COLO668 (cell line): ENCODE data around the gene NUDT1.

Experiments used
- DNase-seq: peaks from one replicate; lab custom pipeline; 2025; ENCODE audit not compliant: unreplicated experiment; lab: John Stamatoyannopoulos, UW

NUDT1 gene

DNA sequence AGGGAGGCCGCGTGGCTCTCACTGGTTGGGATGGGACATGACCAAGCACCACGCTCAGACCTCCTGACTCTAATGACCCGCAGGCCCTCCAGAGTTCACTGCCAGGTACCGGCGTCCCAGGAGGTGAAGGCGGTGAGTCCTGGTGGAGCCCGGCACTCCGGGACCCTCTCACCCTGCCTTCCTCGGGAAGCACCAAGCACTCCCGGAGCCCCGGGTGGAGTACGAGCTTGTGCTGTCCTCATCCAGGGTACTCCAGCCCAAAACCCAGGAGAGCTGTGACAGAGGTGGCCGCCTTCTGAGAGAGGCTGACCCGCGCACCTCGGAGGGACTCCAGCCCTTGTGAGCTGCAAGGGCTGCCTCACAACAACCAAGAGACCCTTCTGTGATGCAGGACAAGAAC is 18.7 kb upstream of the NUDT1 start:
- no peak for DNase-seq

DNA sequence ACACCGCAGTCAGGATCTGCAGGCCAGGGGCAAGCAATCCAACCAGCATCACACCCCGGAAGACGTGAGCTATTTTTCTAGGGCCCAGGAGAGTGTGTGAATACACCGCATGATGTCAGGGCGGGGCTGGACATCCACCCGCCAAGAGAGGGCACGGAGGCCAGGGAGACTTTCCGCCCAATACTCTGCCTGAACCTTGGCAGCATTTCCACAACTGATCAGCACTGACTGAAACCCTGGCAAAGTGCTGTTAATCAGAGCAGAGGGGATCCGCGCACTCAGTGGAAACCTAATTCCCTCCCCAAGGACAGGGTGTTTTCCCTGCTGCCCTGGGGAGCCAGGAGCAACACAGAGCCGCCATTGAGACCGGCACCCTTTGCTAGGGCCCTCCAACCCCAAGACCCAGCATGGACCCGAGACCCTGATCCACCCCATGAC is 17.5 kb upstream of the NUDT1 start:
- no peak for DNase-seq

DNA sequence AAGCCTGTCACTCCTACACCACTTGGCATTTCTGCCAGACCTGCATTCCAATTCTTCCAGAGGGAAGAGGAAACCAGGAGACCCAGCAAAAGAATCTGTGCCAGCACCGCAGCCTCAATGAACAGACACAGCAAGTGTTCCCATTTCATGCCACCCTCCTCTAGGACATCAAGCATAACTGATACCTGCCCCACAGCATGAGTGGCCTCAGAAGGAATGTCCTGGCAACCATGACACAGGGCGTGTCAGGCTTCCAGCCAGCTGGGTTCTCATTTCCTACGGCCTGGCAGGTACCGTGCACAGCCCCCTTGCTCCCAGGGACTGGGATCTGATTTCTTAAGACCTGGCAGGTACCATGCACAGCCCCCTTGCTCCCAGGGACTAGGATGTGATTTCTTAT is 17.1 kb upstream of the NUDT1 start:
- no peak for DNase-seq

DNA sequence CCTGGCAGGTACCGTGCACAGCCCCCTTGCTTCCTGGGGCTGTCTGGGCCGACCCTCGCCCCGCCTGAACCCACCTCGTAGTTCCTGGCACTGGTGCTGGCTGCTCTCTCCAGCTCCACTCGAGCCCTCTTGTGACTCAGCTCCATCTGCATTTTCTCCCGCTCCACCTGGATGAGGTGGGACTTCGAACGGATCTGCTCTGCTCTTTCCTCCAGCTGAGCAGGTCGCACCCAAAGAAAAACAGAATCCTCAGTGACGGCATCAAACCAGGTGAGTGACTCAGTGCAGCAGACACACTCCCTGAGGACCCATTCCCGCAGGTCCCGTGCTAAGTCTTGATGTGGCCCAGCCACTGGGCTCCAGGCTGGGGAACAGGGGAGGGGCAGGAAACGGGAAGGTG is 16.7 kb upstream of the NUDT1 start:
- DNase-seq: no peak

DNA sequence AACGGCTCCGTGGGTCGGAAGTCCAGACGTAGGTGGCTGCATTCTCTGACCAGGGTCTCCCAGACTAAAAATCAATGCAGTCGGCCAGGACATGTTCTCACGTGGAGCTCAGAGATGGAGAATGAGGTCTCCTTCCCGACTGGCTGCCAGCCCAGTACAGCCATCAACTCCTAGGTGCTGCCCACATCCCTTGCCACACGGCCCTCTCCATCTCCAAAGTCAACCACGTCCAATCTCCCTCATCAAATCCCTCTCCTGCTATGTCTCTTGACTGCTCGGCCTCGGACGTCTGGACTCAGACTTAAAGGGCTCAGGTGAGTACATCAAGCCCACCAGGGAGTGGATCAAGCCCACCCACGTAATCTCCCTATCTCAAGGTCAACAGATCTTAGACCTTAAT is 16.2 kb upstream of the NUDT1 start:
- DNase-seq: no peak

DNA sequence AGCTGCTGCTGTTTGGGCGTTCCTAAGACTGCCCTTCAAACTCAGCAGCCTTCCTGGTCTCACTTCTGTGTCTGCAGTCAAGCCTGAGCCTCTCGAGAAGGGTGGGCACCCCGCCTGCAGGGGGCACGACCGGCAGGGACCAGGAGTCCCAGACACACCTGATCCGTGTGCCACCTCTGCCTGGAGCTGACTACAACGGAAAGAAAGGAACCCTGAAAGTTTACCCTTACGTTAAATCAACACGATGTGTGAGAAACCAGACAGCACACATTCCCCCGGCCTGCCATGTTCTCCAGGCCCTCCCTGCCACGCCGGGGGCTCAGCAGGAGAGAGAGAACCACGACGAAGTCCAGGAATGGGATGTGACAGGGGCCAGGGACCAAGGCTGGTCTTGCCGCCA is 14.3 kb upstream of the NUDT1 start:
- no peak for DNase-seq

DNA sequence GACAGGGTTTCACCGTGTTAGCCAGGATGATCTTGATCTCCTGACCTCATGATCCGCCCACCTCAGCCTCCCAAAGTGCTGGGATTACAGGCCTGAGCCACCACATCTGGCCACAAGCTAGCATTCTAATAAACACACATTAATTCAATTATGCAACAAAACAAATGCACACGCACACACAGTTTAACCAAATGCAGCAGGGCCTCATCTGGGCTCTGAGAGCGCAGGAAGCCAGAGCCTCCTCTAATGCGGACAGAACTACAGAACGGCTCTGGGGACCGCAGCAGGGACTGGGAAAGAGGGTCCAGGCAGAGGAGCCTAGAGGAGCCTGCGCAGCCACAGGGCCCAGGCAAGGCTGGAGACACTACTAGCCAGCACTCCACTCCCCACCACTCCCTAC is 13.1 kb upstream of the NUDT1 start:
- DNase-seq: no peak

DNA sequence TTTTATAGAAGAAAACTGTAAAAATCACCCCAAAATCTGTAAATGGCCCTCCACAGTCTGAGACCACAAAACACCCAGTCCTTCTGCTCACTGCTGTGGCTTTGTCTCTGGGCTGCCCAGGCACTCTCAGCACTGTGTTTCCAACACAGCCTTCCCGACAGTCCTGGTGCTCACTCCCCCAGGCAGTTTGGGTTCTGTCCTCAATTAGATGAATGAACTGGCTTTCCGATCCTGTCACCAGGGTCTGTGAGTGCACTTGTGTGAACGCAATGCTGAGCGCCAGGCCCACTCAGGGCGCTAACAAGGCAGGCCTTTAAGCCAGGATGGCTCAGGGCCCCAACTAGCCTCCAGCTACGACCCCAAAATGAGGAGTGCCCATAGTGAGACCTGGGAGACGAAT is 12.6 kb upstream of the NUDT1 start:
- DNase-seq: no peak

DNA sequence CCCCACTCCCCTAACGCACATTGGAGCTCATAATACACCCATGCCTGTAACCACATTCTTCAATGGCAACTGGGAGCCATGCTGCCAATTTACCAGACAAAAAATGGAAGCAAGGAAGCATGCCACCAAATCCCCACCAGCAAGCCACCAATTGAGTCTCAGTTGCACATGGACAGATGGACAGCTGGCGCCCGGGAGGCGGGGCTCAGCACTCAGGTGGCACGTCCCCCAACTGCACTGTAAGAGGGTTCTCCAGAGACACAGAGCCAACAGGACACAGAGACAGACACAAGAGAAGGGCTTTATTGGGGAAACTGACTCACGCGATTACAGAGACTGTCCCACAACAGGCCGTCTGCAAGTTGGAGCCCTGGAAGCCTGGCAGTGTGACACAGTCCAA is 11.8 kb upstream of the NUDT1 start:
- no peak for DNase-seq

DNA sequence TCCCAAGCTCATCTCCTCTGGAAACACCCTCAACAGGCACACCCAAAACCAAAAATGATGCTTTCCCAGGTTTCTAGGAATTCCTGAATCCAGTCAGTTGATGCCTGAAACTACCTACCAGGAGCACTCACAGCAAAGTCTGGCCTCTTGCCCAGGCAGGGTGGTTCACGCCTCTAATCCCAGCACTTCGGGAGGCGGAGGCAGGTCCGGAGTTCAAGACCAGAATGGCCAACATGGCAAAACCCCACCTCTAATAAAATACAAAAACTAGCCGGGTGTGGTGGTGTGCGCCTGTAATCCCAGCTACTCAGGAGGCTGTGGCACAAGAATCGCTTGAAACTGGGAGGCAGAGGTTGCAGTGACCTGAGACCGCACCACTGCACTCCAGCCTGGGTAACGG is 11.1 kb upstream of the NUDT1 start:
- DNase-seq: no peak

DNA sequence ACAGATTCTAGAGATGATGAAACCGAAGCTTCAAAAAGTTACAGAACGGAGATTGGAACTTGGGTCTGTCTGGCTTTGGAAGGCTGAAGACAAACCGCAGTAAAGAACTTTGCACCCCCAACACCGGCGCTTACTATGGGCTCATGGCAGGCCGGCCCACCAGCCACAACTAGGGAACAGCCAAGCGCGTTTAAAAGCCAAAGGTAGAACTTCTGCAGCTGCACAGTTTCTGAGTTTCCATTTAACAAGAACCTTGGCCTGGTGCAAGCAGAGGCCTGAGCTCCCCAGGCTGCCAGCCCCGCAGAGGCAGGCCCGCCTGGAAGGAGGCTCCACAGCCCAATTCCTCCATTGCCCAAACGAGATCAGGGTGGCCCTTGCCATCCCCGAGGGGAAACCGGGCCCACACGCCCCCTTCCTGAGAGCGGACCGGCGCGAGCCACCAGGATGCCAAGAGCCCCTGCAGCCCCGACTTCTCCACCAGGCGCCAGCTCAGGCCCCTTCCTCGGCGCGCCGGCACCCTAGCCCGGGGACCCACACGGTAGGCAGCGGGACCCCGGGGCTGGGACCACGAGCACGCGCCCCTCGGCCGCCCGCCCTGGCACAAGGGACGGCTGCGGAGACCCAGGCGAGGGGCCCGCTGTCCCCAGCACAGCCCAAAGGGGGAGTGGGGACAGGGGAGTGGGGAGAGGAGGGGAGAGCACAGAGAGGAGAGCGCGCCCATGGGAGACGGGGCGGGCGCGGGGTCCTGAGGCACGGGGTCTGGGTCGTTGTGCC is 9.8 kb upstream of the NUDT1 start:
- DNase-seq: peak; percentile 53

DNA sequence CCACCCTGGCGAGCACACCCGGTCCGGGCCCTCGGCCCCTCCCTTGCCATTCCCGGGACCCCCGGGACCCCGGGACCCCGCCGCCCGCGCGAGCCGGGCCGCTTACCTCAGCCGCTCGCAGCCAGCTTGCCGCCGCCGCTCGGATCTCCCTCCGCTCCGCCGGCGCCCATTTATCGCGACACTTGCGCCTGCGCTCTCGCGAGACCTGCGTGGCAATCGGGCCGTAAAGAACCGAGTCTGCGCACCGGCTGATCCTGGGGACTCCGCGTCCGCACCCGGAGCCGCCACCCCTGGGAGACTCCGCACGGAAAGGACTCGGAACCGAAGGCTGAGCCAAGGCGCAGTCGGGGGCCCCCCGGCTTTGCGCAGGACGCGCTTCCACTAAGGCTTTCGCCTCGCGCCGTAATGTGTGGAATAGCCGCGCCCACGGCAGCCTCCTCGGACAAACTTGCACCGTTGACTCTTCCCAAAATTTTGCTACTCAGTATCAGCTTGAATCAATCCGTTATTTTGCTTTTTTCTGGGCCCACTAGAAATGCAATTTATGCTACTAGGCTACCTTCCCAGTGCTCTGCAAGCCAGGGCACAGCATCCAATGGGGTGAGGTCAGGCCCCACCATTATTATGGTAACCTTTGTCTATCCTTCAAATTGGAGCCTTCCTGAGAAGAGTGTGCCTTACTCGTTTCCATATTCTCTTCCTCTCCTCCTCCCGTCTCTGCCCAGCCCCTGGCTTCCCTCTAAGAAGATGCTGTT is 9.1 kb upstream of the NUDT1 start, which contains the start of gene MAD1L1:
Gene MAD1L1 (minus strand): TSS at position 180 of the 755 bp plus-strand sequence. CDS start 2,812 bp downstream, outside the sequence.
- DNase-seq: peak; percentile 98

DNA sequence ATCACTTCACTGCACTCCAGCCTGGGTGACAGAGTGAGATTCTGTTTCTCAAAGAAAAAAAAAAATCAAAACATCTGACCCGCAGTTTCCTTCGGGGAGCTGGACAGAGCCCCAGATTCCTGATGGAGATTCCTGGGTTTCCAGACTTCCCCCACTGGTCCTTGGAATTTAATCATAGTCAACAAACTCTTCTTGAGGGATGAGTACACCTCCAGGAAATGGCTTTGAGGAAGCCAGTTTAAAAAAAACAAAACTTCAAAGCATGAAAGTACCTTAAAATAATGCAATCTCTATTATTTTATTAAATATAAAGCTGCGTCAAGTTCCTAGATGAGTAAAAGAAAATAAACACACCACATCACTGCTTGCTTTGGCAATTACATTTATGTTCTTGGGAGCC is 8.1 kb upstream of the NUDT1 start:
- DNase-seq: no peak

DNA sequence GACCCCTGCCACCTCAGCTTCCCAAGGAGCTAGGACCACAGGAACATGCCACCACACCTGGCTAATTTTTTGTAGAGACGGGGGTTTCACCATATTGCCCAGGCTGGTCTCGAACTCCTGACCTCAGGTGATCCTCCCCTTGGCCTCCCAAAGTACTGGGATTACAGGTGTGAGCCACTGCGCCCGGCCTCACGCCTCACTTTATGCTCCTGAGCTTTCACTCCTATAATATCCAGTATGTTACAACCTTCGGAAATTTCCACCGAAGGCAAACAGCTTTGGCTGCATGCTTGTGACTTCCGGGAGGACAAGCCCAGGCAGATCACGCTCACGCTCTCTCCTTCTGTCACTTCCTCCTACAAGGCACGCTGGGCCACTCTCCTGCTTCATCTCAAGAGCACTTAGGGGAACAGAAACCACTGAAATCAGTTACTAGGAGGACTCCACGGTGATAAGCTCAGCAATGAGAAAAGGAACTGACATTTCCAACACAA is 4.9 kb upstream of the NUDT1 start:
- DNase-seq: no peak

DNA sequence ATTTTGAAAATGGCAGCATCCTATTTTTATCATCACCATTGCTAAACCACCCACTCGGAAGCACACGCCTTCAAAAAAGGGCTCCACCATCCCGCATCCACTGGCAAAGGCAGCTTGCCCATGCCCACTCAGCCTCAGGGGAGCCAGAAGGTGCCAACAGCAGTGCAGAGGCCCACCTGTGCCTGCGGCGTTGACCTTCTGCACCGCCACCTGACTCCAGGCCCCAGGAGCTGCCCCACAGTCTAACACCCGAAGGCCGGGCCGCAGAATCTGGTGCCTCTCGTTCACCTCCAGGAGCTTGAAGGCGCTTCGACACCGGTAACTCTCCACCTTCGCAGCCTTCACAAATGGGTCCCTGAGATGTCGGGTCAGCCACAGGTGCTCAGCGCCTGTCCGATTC is 2.8 kb upstream of the NUDT1 start:
- no peak for DNase-seq

DNA sequence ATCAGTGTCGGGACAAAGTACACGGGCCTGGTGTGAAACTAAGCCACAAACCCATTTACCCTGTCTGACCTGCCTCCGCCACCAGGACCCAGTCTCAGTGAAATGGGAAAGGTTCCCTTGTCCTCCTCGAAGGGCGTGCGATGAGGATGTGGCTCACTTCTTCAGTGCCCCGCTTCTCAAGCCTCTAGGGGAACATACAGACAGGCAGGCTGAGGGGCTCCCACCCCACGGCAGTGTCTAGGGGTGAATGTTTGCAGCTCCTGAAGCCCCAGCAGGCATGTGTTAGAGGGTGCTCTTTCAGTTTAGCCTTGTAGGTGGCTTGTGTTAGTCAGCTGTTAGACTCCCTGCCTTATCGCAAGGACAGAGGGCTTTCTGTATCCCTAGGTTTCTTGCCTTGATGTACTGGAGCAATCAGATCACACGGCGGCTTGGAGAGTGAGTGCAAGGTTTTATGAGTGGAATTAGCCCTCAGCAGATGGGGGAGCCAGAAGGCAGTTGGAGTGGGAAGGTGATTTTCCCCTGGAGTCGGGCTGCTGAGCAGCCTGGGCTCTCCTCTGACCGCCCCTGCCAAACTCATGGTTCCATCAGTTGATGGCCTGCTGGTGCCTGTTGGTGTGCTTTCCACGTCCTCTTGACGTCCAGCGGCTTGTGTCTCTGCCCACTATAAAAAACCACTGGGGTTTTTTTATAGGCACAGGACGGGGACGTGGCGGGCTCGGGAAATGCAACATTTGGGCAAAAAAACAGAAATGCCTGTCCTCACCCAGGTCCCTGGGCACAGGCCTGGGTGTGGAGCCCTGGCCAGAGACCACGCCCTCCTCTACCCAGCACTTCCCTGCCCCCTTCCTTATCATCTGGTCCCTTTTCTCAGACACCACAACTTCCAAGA is 759 bp downstream of the NUDT1 start:
- DNase-seq: peak; percentile 52

DNA sequence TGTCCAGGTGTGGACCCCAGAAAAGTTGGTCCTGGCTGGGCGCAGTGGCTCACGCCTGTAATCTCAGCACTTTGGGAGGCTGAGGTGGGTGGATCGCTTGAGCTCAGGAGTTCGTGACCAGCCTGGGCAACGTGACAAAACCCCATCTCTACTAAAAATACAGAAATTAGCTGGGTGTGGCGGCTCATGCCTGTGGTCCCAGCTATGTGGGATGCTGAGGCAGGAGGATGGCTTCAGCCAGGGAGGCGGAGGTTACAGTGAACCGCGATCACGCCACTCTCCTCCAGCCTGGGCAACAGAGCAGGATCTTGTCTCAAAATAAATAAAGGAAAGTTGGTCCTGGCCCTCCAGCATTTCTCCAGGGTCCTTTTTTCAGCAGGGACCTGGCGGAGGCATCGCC is 1.4 kb downstream of the NUDT1 start:
- no peak for DNase-seq

DNA sequence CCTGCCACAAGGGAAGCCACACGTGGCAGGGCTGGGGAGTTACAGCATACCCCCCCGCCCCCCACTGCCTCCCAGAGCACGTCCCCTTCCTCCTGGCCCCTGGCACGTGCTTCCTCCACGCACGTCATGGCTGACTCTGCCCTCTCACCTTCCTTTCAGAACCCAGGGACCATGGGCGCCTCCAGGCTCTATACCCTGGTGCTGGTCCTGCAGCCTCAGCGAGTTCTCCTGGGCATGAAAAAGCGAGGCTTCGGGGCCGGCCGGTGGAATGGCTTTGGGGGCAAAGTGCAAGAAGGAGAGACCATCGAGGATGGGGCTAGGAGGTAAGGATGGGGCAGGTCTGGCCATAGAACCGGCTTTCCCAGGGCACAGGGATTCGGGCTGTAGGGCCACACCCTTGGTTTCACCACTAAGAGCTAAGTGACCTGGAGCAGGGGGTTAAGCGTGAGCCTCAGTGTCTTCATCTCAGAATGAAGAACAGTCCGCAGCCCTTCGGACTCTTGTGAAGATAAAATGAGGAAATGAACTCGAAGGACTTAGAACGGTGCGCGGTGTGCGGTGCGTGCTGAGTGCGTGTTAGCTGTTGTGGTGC is 2.5 kb downstream of the NUDT1 start:
- no peak for DNase-seq

DNA sequence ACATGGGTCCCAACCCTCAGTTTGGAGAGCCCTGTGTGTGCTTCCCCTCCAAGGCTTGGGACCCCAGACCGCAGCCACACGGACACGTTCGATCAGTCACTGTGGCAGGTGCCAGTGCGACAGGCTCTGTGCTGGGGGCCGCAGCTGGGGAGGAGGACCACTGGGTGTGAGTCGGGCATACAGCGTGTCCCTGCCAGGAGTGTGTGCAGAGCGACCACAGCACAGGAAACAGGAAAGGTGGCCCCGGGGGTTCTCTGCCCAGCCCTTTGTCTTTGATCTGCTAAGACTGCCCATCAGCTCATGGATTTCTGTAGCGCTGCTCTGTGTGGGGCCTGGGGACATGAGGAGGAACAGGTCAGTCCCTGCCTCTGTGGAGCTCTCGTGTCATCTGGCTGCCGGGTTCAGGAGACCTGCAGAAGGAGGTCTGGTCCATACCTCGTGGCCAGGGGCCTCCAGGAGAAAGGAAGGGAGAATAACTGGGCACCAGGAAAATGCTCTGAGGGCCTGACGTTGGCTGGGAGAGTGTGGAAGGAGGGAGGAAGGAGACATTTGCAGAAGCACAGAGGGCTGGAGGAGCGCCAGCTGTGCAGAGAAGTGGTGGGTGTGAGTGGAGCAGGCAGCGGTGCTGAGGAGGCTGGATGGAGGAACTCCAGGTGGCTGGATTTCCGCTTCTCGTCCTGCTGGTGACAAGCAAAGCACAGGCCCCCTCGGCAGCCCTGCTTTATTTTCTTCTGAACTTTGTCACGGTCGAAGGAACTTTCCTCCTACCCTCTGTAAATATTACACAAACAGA is 4.1 kb downstream of the NUDT1 start:
- DNase-seq: no peak
